Measurements from ENCODE around the gene AIF1. TPM values are rescaled to one million over a fixed set of nuclear protein-coding genes. Genes with fewer than 3 reads are reported as not detected.

Gene AIF1
- 10 to 100 TPM; 48.0 to 54.2 TPM for total RNA-seq

- ChIA-PET CTCF (interaction anchor here (0.6 to 6.0 kb wide), 4 partner anchors 17 to 197 kb away, joined by 3 to 51 read pairs (median 10); partner anchors contain the start of gene ATP6V1G2), POLR2A (no interaction called here)
- Mint-ChIP-seq H3K27me3 (no peaks in the 10 kb centered on the region), H3K36me3 (ENCODE audit: low read depth) (peaks cover 10% of the 10 kb centered on the region), H3K27ac (peak within 1 kb of the TSS; percentile 86), H3K4me3 (peak within 1 kb of the TSS; percentile 71), H3K4me1 (peaks cover 40% of the 10 kb centered on the region), H3K9me3 (no peaks in the 10 kb centered on the region)
- no peak for DNase-seq
Measured at GRCh38 chr6:31614684-31615578, at the start of gene AIF1. Gene AIF1, plus strand, starts transcription at chr6:31615234. Its CDS starts 96 bp downstream, at chr6:31615330.

GRCh38 chr6:31567531-31568370 lies 47.3 kb upstream of the AIF1 start:
- POLR2A ChIA-PET, result interaction anchor here (0.5 to 1.9 kb wide), 4 partner anchors 8 to 370 kb away, joined by 3 to 4 read pairs (median 4); partner anchors contain the start of gene LTB
- CTCF ChIA-PET, result interaction anchor here (0.7 to 6.7 kb wide), 9 partner anchors 10 to 93 kb away, joined by 3 to 60 read pairs (median 9); partner anchors contain the start of genes C6orf47, LST1, LTB and NCR3
- Mint-ChIP-seq H3K4me1 (peaks cover 71% of the 10 kb centered on the region), H3K27me3 (peaks cover 27% of the 10 kb centered on the region), H3K4me3 (peak overlapping the region; percentile 3), H3K36me3 (ENCODE audit: low read depth) (peaks cover 25% of the 10 kb centered on the region), H3K9me3 (no peaks in the 10 kb centered on the region), H3K27ac (peak overlapping the region; percentile 75)
- peak; percentile 27 for DNase-seq

- peaks cover 74% of the 10 kb centered on the region for H3K4me1 Mint-ChIP-seq
- peaks cover 21% of the 10 kb centered on the region for H3K27me3 Mint-ChIP-seq
- CTCF ChIA-PET, result interaction anchor here (0.7 to 6.7 kb wide), 9 partner anchors 9 to 92 kb away, joined by 3 to 60 read pairs (median 9); partner anchors contain the start of genes C6orf47, LST1, LTB and NCR3
- H3K36me3 Mint-ChIP-seq (ENCODE audit: low read depth), result peaks cover 22% of the 10 kb centered on the region
- H3K27ac Mint-ChIP-seq, result peak overlapping the region; percentile 75
- POLR2A ChIA-PET, result interaction anchor here (0.5 to 1.9 kb wide), 5 partner anchors 9 to 371 kb away, joined by 3 to 4 read pairs (median 3); partner anchors contain the start of gene LTB
- H3K9me3 Mint-ChIP-seq, result no peaks in the 10 kb centered on the region
- peak overlapping the region; percentile 3 for H3K4me3 Mint-ChIP-seq
- peak; percentile 87 for DNase-seq
Measured at GRCh38 chr6:31568537-31568961, 46.5 kb upstream of the AIF1 start.

GRCh38 chr6:31569861-31570536 lies 45.0 kb upstream of the AIF1 start:
- Mint-ChIP-seq H3K27me3 (peaks cover 14% of the 10 kb centered on the region), H3K4me1 (peaks cover 82% of the 10 kb centered on the region), H3K4me3 (no peak overlapping the region), H3K36me3 (ENCODE audit: low read depth) (peaks cover 20% of the 10 kb centered on the region), H3K9me3 (no peaks in the 10 kb centered on the region), H3K27ac (no peak overlapping the region)
- no peak for DNase-seq
- ChIA-PET CTCF (interaction anchor here (0.5 to 6.7 kb wide), 8 partner anchors 10 to 359 kb away, joined by 3 to 60 read pairs (median 11); partner anchors contain the start of genes LST1, LTB, NCR3 and NFKBIL1), POLR2A (interaction anchor here (0.5 kb wide), 1 partner anchor 257 kb away, joined by 3 read pairs; the partner anchor contains the start of gene HSPA1B)

GRCh38 chr6:31572041-31572911 lies 42.8 kb upstream of the AIF1 start, which contains the start of gene LTA:
Gene LTA, plus strand, starts transcription at chr6:31572289. Its CDS starts 454 bp downstream, at chr6:31572743.
- Mint-ChIP-seq H3K27ac (peak within 1 kb of the TSS; percentile 96), H3K27me3 (peaks cover 6% of the 10 kb centered on the region), H3K4me1 (peaks cover 97% of the 10 kb centered on the region), H3K9me3 (no peaks in the 10 kb centered on the region), H3K4me3 (peak within 1 kb of the TSS; percentile 90), H3K36me3 (ENCODE audit: low read depth) (peaks cover 32% of the 10 kb centered on the region)
- CTCF ChIA-PET, result interaction anchor here (1.0 to 18.9 kb wide), 9 partner anchors 10 to 25 kb away, joined by 3 to 576 read pairs (median 23); partner anchors contain the start of genes ATP6V1G2, LST1, LTB and NCR3
- peak; percentile 75 for DNase-seq
- POLR2A ChIA-PET, result no interaction called here

- H3K9me3 Mint-ChIP-seq, result no peaks in the 10 kb centered on the region
- peaks cover 94% of the 10 kb centered on the region for H3K4me1 Mint-ChIP-seq
- POLR2A ChIA-PET, result interaction anchor here (2.0 kb wide), 1 partner anchor 24 kb away, joined by 15 read pairs; no protein-coding TSS in a partner anchor
- no peak for DNase-seq
- CTCF ChIA-PET, result interaction anchor here (1.2 to 18.9 kb wide), 5 partner anchors 22 to 79 kb away, joined by 4 to 576 read pairs (median 20); partner anchors contain the start of genes ATP6V1G2, DDX39B, LST1 and LTB
- peaks cover 38% of the 10 kb centered on the region for H3K36me3 Mint-ChIP-seq (ENCODE audit: low read depth)
- H3K27me3 Mint-ChIP-seq, result peaks cover 6% of the 10 kb centered on the region
- peak overlapping the region; percentile 96 for H3K27ac Mint-ChIP-seq
- H3K4me3 Mint-ChIP-seq, result peak overlapping the region; percentile 90
Measured at GRCh38 chr6:31573239-31574105, 41.6 kb upstream of the AIF1 start.

GRCh38 chr6:31574106-31575061 lies 40.6 kb upstream of the AIF1 start:
- DNase-seq, result no peak
- peaks cover 48% of the 10 kb centered on the region for H3K36me3 Mint-ChIP-seq (ENCODE audit: low read depth)
- H3K9me3 Mint-ChIP-seq, result no peaks in the 10 kb centered on the region
- peak overlapping the region; percentile 59 for H3K27ac Mint-ChIP-seq
- CTCF ChIA-PET, result interaction anchor here (0.7 to 18.9 kb wide), 9 partner anchors 11 to 352 kb away, joined by 3 to 576 read pairs (median 4); partner anchors contain the start of genes ATP6V1G2, DDX39B, LST1 and LTB
- H3K4me3 Mint-ChIP-seq, result peak overlapping the region; percentile 90
- POLR2A ChIA-PET, result interaction anchor here (0.6 to 2.0 kb wide), 9 partner anchors 14 to 256 kb away, joined by 3 to 15 read pairs (median 5); partner anchors contain the start of genes DDX39B, NCR3 and NFKBIL1
- H3K4me1 Mint-ChIP-seq, result peaks cover 94% of the 10 kb centered on the region
- H3K27me3 Mint-ChIP-seq, result peaks cover 4% of the 10 kb centered on the region

- peaks cover 55% of the 10 kb centered on the region for H3K36me3 Mint-ChIP-seq (ENCODE audit: low read depth)
- H3K4me3 Mint-ChIP-seq, result peak within 1 kb of the TSS; percentile 90
- H3K9me3 Mint-ChIP-seq, result no peaks in the 10 kb centered on the region
- ChIA-PET POLR2A (interaction anchor here (0.6 to 2.0 kb wide), 13 partner anchors 12 to 255 kb away, joined by 3 to 15 read pairs (median 5); partner anchors contain the start of genes DDX39B, NCR3 and NFKBIL1), CTCF (interaction anchor here (0.7 to 18.9 kb wide), 7 partner anchors 12 to 351 kb away, joined by 3 to 576 read pairs (median 20); partner anchors contain the start of genes ATP6V1G2, LST1, LTB and NCR3)
- peaks cover 90% of the 10 kb centered on the region for H3K4me1 Mint-ChIP-seq
- H3K27me3 Mint-ChIP-seq, result no peaks in the 10 kb centered on the region
- DNase-seq, result peak; percentile 82
- H3K27ac Mint-ChIP-seq, result peak within 1 kb of the TSS; percentile 88
Measured at GRCh38 chr6:31575335-31575901, 39.6 kb upstream of the AIF1 start, which contains the start of gene TNF. Gene TNF, plus strand, starts transcription at chr6:31575565. Its CDS starts 177 bp downstream, at chr6:31575742.
